ENCODE results near the gene RCAN2.
A peak's percentile ranks its signal among the peaks of the same experiment; 100 is the strongest.

The RCAN2 gene

DNA sequence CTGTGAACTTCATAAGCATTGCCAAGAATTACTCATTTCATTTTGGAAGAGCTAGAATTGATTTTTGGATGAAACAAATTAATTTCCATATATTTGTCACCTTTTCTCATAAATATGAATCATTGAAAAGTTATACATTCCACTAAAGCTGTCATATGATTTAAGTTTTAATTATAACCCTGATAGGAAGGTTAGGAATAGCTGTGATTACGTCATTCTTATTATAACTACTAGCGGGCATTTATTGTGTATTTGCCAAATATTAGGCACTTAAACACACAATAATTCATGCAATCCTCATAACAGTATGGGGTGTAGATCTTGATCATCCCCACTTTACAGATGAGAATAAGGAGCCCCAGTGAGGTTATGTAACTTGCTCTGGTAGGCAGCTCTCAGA, 243.1 kb downstream of the RCAN2 start:
- no peak for DNase-seq

- DNase-seq: no peak
Measured at GRCh38 chr6:46246727-46247126, 244.5 kb downstream of the RCAN2 start.

- DNase-seq: no peak
Measured at GRCh38 chr6:46246081-46246480, 245.2 kb downstream of the RCAN2 start.

- DNase-seq: no peak
Measured at GRCh38 chr6:46244670-46245069, 246.6 kb downstream of the RCAN2 start.

GRCh38 chr6:46243754-46244153, 247.5 kb downstream of the RCAN2 start:
- DNase-seq: no peak

DNA sequence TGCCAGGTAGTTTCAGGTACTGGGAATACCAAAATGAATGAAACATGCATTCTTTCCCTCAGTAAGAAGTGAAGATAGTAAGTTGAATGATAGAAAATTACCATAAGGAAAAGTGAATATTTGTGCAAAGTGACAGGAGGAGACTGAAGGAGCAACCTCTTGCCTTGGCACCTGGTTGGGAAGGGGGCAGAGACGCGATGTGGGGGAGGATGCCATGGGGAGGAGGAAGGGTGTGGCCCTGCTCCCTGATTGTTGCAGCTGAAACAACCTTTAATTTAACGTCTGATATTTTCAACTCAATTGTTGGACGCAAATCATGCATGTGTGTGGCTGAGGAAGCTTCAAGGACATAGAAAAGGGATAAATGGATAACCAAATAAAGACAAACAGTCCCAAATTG, 248.3 kb downstream of the RCAN2 start:
- DNase-seq: no peak

GRCh38 chr6:46240866-46241565, 250.2 kb downstream of the RCAN2 start:
- DNase-seq: no peak

- DNase-seq: no peak
Measured at GRCh38 chr6:46236752-46237151, 254.5 kb downstream of the RCAN2 start.

- no peak for DNase-seq
Measured at GRCh38 chr6:46235242-46235641, 256.0 kb downstream of the RCAN2 start.

GRCh38 chr6:46234700-46235099, 256.5 kb downstream of the RCAN2 start:
- DNase-seq: no peak

GRCh38 chr6:46234156-46234556, 257.1 kb downstream of the RCAN2 start:
- DNase-seq: no peak

GRCh38 chr6:46233129-46233528, 258.1 kb downstream of the RCAN2 start:
- no peak for DNase-seq

- DNase-seq: no peak
Measured at GRCh38 chr6:46222286-46222685, 269.0 kb downstream of the RCAN2 start.

DNA sequence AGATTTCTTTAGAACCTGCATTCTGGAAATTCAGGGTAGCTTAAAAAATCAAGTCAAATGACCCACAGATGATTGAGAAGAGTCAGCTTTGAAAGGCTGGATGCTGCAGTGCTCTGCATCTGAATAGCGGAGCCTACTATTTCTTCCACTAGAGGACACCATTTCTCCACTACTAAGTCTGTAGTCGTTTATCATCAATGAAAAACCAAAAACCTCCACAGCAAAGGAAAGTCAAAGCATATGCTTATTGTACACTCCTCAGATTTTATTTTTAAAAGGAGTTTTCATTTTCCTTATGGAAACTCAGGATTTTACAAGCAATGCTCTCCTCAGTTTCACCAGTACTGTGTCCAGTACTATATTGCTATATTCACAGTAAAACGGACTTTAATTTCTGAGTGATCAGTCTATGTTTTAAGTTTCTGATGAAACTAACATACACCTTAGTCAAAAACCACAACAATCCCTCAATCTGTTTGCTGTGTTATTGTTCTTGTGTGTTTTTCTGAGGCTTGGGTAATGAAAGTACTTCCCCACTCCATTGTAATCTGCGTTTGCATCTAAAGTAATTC, 269.9 kb downstream of the RCAN2 start:
- peak; percentile 35 to 37 for DNase-seq

DNA sequence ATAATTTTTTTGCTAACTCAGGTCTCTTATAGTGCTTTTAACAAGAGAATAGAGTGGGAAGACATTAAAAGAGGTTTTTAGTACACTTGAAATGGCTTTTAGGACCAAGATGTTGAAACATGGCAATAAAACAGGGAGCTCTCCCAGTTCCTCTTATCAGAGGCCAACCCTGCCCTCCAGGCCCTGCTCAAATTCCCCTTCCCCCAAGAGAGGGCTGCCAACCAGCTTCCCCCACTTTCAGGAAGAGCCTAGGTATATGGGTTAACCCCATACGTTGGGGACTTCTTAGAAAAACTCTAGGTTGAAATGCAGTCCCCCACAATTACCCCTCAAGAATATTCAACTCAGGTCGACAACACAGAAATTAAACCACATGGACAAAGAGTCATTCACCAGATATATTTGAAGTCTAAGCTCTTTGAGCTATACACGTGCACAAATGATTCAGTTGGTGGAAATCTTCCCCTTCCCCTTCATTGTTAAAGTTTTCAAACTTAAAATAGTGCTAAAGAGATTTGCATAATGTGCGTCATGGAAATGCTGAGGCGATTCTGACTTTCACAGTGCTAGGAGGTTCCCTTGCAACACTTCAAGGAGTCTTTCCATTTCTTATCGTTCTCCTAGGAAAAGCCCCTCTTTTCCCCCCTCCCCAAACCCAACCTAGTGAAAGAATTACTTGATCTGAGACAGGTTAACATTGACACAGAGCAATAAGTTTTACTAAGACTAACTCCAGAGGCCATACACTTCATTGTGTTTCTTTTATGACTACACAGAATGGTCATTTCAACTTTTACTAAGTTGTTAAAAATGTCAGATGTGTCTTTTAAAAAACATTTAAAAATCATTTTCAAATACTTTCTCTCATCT, 270.7 kb downstream of the RCAN2 start:
- peak; percentile 15 to 31 for DNase-seq

- no peak for DNase-seq
Measured at GRCh38 chr6:46219661-46220060, 271.6 kb downstream of the RCAN2 start.

- no peak for DNase-seq
Measured at GRCh38 chr6:46218457-46218856, 272.8 kb downstream of the RCAN2 start.

DNA sequence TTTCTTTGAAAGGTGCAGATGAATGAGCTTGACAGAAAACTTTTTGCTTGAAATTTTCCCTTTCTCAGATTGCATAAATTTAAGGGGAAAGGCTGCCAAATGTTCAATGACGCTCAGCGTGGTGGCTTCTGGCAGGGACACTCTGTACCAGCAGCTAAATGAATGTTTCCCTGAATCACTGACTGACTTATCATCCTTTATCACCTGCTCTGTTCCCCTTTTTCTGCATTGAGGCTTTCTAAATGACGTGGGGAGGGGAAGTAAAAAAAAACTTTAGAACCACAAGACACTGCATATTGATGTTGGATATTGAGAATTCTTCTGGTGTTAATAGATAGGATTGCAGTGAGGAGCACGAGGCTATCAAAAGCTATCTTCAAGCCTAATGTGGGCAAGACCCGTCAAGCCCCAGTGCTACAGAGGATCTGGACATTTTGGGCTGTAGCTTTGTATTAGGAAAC, 273.5 kb downstream of the RCAN2 start:
- peak in 1 of 2 donors; percentile 13 for DNase-seq

DNA sequence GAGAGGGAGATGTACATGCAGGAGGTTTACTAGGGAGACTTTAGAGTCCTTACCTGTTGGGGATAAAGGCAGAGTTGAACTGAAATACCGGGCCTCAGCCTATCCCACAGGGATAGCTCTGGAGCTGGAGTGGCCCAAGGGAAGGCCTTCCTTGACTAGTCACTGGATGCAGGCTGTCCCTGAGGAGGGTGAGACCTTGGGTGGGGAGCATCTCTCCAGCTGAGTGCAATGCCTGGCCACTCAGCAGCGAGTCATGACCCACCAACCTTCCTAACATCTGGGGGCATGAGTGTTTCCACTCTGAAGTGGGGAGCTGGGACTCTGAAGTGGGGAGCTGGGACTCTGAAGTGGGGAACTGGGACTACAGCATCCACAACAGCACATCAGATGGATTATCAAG, 274.4 kb downstream of the RCAN2 start:
- DNase-seq: no peak

DNA sequence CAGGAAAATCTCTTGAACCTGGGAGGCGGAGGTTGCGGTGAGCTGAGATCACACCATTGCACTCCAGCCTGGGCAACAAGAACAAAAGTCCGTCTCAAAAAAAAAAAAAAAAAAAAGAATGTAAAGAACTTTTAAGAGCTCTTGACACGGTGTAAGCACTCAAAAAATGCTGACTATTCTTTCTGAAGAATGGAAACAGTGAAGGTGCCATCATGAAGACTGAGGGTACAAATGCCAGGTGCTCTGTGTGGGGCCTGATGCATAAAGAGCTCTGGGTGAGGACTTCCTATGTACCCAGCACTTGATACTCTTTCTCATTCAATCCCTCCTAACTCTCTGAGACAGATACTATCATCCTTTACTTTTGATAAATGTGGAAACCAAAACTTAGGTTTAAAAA, 275.5 kb downstream of the RCAN2 start:
- no peak for DNase-seq

- no peak for DNase-seq
Measured at GRCh38 chr6:46215213-46215612, 276.0 kb downstream of the RCAN2 start.

DNA sequence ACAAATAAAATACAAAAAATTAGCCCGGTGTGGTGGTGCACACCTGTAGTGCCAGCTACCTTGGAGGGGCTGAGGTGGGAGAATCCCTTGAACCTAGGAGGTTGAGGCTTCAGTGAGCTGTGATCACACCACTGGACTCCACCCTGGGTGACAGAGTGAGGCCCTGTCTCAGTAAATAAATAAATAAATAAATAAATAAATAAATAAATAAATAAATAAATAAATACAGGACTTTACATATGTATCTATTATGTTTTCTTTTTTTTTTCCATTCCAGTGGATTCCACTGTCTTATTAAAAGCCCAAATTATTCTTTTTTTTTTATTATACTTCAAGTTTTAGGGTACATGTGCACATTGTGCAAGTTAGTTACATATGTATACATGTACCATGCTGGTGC, 279.3 kb downstream of the RCAN2 start:
- DNase-seq: no peak

DNA sequence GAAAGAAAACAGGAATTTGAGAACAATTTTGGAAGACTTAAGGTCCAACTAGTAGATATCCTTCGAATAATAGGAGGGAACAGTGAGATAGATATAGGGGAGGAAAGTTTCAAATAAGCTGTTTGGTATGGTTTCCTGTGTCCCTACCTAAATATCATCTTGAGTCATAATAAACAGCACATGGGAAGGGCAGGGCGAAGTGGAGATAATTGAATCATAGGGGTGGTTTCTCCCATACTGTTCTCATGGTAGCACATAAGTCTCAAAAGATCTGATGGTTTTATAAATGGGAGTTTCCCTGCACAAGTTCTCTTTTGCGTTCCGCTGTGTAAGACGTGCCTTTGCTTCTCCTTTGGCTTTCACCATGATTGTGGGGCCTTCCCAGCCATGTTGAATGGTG, 281.0 kb downstream of the RCAN2 start:
- no peak for DNase-seq

- DNase-seq: no peak
Measured at GRCh38 chr6:46208303-46208702, 282.9 kb downstream of the RCAN2 start.

Measured in inflammatory macrophage (primary cell).